ENCODE data around the gene NAGLU.

NAGLU gene

GRCh38 chr17:42586514-42587230, 50.6 kb downstream of the NAGLU start:
- DNase-seq (ENCODE audit: low read depth in 3 of 3, low spot score in 1 of 3), result no peak

GRCh38 chr17:42590886-42591285, 54.8 kb downstream of the NAGLU start:
- no peak for DNase-seq (ENCODE audit: low read depth in 3 of 3, low spot score in 1 of 3)

DNA sequence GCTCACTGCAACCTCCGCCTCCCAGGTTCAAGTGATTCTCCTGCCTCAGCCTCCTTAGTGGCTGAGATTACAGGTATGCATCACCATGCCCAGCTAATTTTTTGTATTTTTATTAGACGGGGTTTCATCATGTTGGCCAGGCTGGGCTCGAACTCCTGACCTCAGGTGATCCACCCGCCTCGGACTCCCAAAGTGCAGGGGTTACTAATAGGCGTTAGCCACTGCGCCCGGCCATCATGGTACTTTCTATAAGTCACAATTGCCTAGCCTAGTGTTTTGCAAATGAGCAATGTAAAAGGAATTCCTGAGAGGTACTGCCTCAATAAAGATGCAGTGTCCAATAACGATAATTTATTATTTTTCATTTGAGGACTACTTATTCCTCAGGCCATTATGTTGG, 55.4 kb downstream of the NAGLU start:
- no peak for DNase-seq (ENCODE audit: low read depth in 3 of 3, low spot score in 1 of 3)
